Measurements from ENCODE around the gene ARHGEF33.
A peak's percentile ranks its signal among the peaks of the same experiment; 100 is the strongest.

ARHGEF33 gene

GRCh38 chr2:38960609-38961320 is 71.1 kb downstream of the ARHGEF33 start:
- Mint-ChIP-seq H3K36me3 (peaks cover 2% of the 10 kb centered on the region), H3K9me3 (ENCODE audit: low read depth) (no peaks in the 10 kb centered on the region), H3K4me3 (peak overlapping the region; percentile 58), H3K27me3 (peaks cover 15% of the 10 kb centered on the region), H3K27ac (no peak overlapping the region), H3K4me1 (ENCODE audit: low read depth) (peaks cover 2% of the 10 kb centered on the region)

- Mint-ChIP-seq H3K27me3 (peaks cover 11% of the 10 kb centered on the region), H3K27ac (no peak overlapping the region), H3K9me3 (ENCODE audit: low read depth) (no peaks in the 10 kb centered on the region), H3K4me3 (no peak overlapping the region), H3K36me3 (no peaks in the 10 kb centered on the region), H3K4me1 (ENCODE audit: low read depth) (no peaks in the 10 kb centered on the region)
Observed at GRCh38 chr2:38966006-38966405, 76.3 kb downstream of the ARHGEF33 start.

GRCh38 chr2:38966678-38967077 is 77.0 kb downstream of the ARHGEF33 start:
- Mint-ChIP-seq H3K36me3 (no peaks in the 10 kb centered on the region), H3K27me3 (peaks cover 10% of the 10 kb centered on the region), H3K27ac (no peak overlapping the region), H3K4me3 (no peak overlapping the region), H3K9me3 (ENCODE audit: low read depth) (no peaks in the 10 kb centered on the region), H3K4me1 (ENCODE audit: low read depth) (no peaks in the 10 kb centered on the region)

- no peaks in the 10 kb centered on the region for H3K9me3 Mint-ChIP-seq (ENCODE audit: low read depth)
- H3K4me1 Mint-ChIP-seq (ENCODE audit: low read depth): no peaks in the 10 kb centered on the region
- no peak overlapping the region for H3K4me3 Mint-ChIP-seq
- peaks cover 7% of the 10 kb centered on the region for H3K27me3 Mint-ChIP-seq
- peaks cover 4% of the 10 kb centered on the region for H3K36me3 Mint-ChIP-seq
- H3K27ac Mint-ChIP-seq: no peak overlapping the region
Observed at GRCh38 chr2:38968021-38968420, 78.3 kb downstream of the ARHGEF33 start.

- Mint-ChIP-seq H3K36me3 (peaks cover 4% of the 10 kb centered on the region), H3K27ac (no peak overlapping the region), H3K27me3 (peaks cover 1% of the 10 kb centered on the region), H3K4me3 (no peak overlapping the region), H3K4me1 (ENCODE audit: low read depth) (no peaks in the 10 kb centered on the region), H3K9me3 (ENCODE audit: low read depth) (no peaks in the 10 kb centered on the region)
Observed at GRCh38 chr2:38971377-38971776, 81.7 kb downstream of the ARHGEF33 start.

- Mint-ChIP-seq H3K36me3 (peaks cover 4% of the 10 kb centered on the region), H3K27me3 (no peaks in the 10 kb centered on the region), H3K4me1 (ENCODE audit: low read depth) (no peaks in the 10 kb centered on the region), H3K27ac (no peak overlapping the region), H3K9me3 (ENCODE audit: low read depth) (no peaks in the 10 kb centered on the region), H3K4me3 (no peak overlapping the region)
Observed at GRCh38 chr2:38973266-38973665, 83.6 kb downstream of the ARHGEF33 start.

- H3K36me3 Mint-ChIP-seq: peaks cover 4% of the 10 kb centered on the region
- no peaks in the 10 kb centered on the region for H3K4me1 Mint-ChIP-seq (ENCODE audit: low read depth)
- no peak overlapping the region for H3K27ac Mint-ChIP-seq
- no peaks in the 10 kb centered on the region for H3K9me3 Mint-ChIP-seq (ENCODE audit: low read depth)
- no peaks in the 10 kb centered on the region for H3K27me3 Mint-ChIP-seq
- no peak overlapping the region for H3K4me3 Mint-ChIP-seq
Observed at GRCh38 chr2:38975042-38975441, 85.4 kb downstream of the ARHGEF33 start.

GRCh38 chr2:38977047-38977446 is 87.4 kb downstream of the ARHGEF33 start:
- Mint-ChIP-seq H3K27ac (no peak overlapping the region), H3K4me1 (ENCODE audit: low read depth) (no peaks in the 10 kb centered on the region), H3K9me3 (ENCODE audit: low read depth) (no peaks in the 10 kb centered on the region), H3K4me3 (no peak overlapping the region), H3K36me3 (peaks cover 7% of the 10 kb centered on the region), H3K27me3 (no peaks in the 10 kb centered on the region)

- Mint-ChIP-seq H3K4me1 (ENCODE audit: low read depth) (no peaks in the 10 kb centered on the region), H3K4me3 (no peak overlapping the region), H3K9me3 (ENCODE audit: low read depth) (no peaks in the 10 kb centered on the region), H3K27ac (no peak overlapping the region), H3K27me3 (no peaks in the 10 kb centered on the region), H3K36me3 (peaks cover 4% of the 10 kb centered on the region)
Observed at GRCh38 chr2:38978296-38978903, 88.7 kb downstream of the ARHGEF33 start.

GRCh38 chr2:38978908-38979307 is 89.2 kb downstream of the ARHGEF33 start:
- Mint-ChIP-seq H3K4me1 (ENCODE audit: low read depth) (no peaks in the 10 kb centered on the region), H3K9me3 (ENCODE audit: low read depth) (no peaks in the 10 kb centered on the region), H3K27me3 (no peaks in the 10 kb centered on the region), H3K4me3 (no peak overlapping the region), H3K27ac (no peak overlapping the region), H3K36me3 (peaks cover 4% of the 10 kb centered on the region)

GRCh38 chr2:38981003-38981669 is 91.5 kb downstream of the ARHGEF33 start:
- Mint-ChIP-seq H3K36me3 (peaks cover 14% of the 10 kb centered on the region), H3K27ac (no peak overlapping the region), H3K4me1 (ENCODE audit: low read depth) (no peaks in the 10 kb centered on the region)

GRCh38 chr2:38981670-38982357 is 92.1 kb downstream of the ARHGEF33 start:
- Mint-ChIP-seq H3K4me1 (ENCODE audit: low read depth) (no peaks in the 10 kb centered on the region), H3K9me3 (ENCODE audit: low read depth) (no peaks in the 10 kb centered on the region), H3K4me3 (no peak overlapping the region), H3K27me3 (no peaks in the 10 kb centered on the region), H3K36me3 (peaks cover 14% of the 10 kb centered on the region), H3K27ac (no peak overlapping the region)

More at GRCh38 chr2:38981003-38981669, 91.5 kb downstream of the ARHGEF33 start:
- H3K4me3 Mint-ChIP-seq: no peak overlapping the region
- H3K27me3 Mint-ChIP-seq: no peaks in the 10 kb centered on the region
- no peaks in the 10 kb centered on the region for H3K9me3 Mint-ChIP-seq (ENCODE audit: low read depth)

GRCh38 chr2:38982498-38982897 is 92.8 kb downstream of the ARHGEF33 start:
- no peaks in the 10 kb centered on the region for H3K9me3 Mint-ChIP-seq (ENCODE audit: low read depth)
- H3K4me3 Mint-ChIP-seq: no peak overlapping the region
- peaks cover 16% of the 10 kb centered on the region for H3K36me3 Mint-ChIP-seq
- no peak overlapping the region for H3K27ac Mint-ChIP-seq
- no peaks in the 10 kb centered on the region for H3K4me1 Mint-ChIP-seq (ENCODE audit: low read depth)
- H3K27me3 Mint-ChIP-seq: no peaks in the 10 kb centered on the region

GRCh38 chr2:38988716-38989115 is 99.0 kb downstream of the ARHGEF33 start:
- Mint-ChIP-seq H3K4me3 (no peak overlapping the region), H3K36me3 (peaks cover 17% of the 10 kb centered on the region), H3K27me3 (no peaks in the 10 kb centered on the region), H3K4me1 (ENCODE audit: low read depth) (peaks cover 2% of the 10 kb centered on the region), H3K27ac (no peak overlapping the region), H3K9me3 (ENCODE audit: low read depth) (no peaks in the 10 kb centered on the region)

GRCh38 chr2:38991899-38992298 is 102.2 kb downstream of the ARHGEF33 start:
- Mint-ChIP-seq H3K27me3 (no peaks in the 10 kb centered on the region), H3K4me1 (ENCODE audit: low read depth) (peaks cover 2% of the 10 kb centered on the region)

More at GRCh38 chr2:38991899-38992298, 102.2 kb downstream of the ARHGEF33 start:
- Mint-ChIP-seq H3K27ac (no peak overlapping the region), H3K36me3 (peaks cover 8% of the 10 kb centered on the region), H3K9me3 (ENCODE audit: low read depth) (no peaks in the 10 kb centered on the region), H3K4me3 (no peak overlapping the region)

Data from activated naive CD8-positive, alpha-beta T cell (primary cell).